Measurements from ENCODE around the gene KRTAP5-10.
"Not testable (repeated sequence)": the region's sequence is repeated elsewhere in the genome, so short reads cannot be mapped to it uniquely, and the experiment has no call there.

The KRTAP5-10 gene

DNA sequence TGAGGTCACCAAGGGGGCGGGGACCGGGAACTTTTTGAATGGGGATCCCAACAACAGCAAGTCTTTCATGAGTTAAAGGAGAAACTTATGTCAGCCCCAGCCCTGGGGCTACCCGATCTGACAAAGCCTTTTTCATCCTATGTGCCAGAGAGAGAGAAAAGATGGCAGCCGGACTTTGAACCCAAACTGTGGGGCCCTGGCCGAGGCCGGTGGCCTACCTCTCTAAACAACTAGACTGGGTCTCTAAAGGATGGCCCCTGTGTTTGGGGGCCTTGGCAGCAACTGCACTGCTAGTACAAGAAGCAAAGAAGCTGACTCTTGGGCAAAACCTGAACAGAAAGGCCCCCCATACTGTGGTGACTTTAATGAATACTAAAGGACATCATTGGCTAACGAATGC, 48.6 kb downstream of the KRTAP5-10 start:
- not testable (repeated sequence) for DNase-seq

DNA sequence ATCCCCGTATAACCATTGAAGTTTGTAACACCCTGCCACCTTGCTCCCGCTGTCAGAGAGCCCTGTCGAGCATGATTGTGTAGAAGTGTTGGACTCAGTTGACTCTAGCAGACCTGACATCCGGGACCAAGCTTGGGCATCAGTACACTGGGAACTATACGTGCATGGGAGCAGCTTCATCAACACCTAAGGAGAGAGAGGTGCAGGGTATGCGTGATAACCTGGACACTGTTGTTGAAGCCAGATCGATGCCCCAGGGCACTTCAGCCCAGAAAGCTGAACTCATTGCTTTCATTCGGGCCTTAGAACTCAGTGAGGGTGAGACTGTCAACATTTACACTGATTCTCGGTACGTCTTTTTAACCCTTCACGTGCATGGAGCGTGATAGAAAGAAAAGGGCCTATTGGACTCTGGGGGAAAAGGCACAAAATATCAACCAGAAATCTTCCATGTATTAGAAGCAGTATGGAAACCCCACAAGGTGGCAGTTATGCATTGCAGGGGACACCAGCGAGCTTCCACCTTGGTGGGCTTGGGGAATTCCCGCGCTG, 49.1 kb downstream of the KRTAP5-10 start:
- not testable (repeated sequence) for DNase-seq

GRCh38 chr11:71615003-71615402, 49.6 kb downstream of the KRTAP5-10 start:
- not testable (repeated sequence) for DNase-seq
